Measurements from ENCODE around the gene CHI3L1.

Gene CHI3L1

GRCh38 chr1:203206129-203206687 lies 19.7 kb upstream of the CHI3L1 start:
- DNase-seq (ENCODE audit: low read depth): no peak

DNA sequence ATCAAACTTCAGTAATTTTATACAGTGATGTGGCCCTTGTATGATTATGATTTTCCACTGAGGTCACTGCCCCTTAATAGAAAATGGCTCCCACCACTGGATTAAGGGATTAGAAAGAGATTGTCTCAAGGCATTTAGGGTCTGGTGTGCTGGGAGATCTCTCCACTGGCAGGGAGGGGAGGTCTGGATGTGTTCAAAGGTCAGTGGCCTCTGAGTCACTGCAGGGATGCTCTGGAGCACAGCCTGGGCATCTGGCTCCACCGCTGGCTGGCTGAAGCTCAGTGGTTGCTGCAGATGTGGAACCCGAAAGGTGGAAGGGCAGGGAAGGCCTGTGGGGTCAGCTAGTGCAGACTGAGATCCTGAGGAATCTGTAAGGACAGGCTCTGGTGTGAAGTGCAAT lies 18.3 kb upstream of the CHI3L1 start:
- no peak for DNase-seq (ENCODE audit: low read depth)

DNA sequence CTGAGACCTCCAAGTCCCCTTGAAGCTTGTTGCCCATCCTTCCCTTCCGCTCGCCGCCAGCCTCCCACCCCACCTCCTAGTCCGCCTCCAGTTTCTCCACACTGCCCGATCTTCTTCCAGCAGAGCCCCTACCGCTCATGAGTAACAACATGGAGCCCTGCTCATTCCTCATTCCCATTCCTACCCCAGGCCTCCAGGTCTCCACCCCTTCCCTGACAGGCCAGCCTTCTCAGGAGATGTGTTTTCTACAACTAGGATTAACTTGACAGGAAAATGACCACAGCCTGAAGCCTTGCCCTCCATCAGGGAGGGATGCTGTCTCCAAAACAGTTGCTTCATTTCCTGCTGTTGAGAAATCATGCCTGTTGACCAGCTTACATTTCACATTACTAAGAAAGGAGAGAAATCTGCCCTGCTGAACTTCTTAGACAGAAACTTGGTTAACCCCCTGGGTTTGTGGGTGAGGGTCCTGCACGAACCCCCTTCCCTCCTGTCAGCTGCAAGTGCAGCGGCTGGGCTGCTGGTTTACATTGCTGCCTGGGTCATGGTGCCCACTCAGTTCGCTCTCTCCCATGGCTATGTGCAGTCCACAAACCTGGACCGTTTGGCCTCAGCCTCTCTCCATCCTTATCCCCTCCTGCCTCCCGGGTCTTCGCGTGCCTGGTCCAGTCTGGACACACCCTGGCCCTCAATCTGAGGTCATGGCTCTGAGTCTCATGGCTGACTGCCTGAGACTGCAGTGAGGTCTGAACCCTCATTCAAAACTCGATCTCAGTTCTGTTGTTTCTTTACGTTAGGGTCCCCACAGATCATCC lies 16.1 kb upstream of the CHI3L1 start:
- DNase-seq (ENCODE audit: low read depth): no peak

DNA sequence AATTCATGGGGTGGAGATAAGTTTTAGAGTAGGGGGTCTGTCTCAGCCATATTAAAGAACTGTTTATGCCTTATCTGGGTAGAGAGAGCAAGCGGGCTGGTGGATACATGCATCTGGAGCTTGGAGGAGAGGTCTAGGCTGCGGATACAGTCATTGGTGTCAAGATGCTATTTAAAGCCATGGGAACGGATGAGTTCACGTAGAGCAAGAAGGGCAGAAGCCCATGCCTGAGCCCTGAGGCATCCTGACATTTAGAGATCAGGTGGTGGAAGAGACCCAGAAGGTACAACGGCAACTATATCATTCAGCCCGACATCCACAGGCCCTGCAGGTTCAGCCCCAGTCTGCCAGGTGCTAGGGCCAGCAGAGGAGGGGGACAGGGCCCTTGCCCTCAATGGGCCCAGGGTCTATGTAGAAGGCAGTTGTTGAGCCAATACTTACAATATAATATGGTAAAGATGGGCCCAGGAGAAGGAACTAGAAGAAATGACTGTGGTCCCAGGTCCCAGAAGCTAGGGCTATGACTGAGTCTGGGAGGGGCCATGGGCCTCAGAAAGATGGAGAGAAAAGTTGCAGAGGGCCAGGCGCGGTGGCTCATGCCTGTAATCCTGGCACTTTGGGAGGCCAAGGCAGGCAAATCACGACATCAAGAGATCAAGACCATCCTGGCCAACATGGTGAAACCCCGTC lies 15.2 kb upstream of the CHI3L1 start:
- DNase-seq (ENCODE audit: low read depth): no peak

DNA sequence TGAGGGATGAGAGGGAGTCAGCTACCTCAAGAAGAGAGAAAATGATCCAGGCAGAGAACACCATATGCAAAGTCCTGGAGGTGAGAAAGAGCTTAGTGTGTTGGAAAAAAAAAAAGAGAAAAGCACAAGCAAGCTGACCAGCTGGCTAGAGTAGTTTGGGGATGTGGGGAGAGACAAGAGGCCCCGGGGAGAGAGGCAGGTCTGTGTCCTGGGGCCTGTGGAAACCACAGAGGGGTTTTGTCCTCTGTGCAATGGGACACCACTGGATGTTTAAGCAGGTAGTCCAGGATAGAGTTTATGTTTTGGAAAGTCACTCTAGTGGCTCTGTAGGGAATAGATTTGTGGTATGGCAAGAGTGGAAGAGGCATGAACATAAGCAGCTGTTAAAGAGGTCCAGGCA lies 14.4 kb upstream of the CHI3L1 start:
- DNase-seq (ENCODE audit: low read depth): no peak

DNA sequence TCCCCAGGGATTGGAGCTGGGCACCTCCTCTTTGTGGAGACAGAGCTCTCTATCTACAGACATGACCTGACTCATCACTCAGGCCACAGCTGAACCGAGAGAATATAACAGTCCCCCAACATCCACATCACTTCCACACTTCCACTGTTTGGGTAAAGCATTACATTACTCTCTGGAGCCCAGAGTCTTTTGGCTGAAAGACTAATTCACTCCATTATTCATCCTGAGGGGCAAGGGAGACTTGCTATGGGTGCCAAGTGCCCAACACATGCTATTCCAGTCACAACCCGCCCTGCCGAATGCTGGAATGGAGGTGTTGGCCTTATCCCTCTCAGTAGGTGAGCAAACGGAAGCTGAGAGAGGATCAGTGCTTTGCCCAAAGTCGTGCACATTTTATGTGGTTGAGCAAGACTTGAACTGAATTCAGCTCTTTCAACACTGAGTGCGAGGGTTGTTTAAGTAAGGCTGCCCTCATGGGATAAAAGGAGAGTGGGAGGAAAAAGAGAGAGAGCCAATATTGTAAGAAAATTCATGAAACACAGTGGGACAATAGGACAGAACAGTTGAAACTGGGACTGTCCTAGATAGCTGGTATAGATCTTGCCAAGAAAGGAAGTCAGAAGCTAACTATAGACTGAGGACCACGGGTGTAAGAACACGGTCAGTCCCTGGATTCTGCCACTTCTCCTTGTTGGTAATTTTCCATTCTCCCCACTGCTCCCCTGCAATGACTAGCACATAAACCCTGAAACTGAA lies 13.5 kb upstream of the CHI3L1 start:
- DNase-seq (ENCODE audit: low read depth): no peak

DNA sequence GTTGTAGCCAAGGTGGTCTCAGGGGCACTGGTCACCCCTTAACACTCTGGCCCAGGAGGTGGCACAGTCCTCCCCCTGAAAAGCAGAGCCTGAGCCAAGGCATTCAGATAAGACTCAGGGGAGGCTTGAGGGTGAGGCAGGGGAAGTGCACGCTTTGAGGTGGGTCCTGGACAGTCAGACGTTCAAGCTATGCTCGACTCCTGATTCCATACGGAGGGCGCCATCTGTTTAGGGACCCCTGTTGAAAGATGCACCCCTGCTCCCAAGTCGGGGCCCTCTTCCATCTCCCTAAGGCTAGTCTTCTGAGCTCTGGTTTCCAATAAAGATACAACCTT lies 12.9 kb upstream of the CHI3L1 start:
- no peak for DNase-seq (ENCODE audit: low read depth)

DNA sequence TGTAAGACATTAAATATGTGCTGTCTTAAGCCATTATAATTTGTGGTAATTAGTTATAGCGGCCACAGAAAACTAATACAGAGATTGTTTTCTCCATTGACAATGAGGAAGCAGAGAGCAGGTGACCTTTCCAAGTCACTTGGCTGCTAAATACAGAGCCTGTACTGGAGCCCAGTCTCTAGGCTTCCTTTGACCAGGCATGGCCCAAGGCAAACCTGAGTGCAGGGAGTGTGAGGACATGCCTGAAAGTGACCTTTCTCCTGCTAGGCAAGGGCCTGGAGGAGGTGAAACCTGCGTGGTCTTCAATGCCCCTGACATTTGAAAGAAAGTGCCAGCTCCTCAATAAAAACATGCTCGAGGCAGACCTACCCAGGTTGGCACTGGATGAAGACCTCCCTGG lies 12.5 kb upstream of the CHI3L1 start:
- no peak for DNase-seq (ENCODE audit: low read depth)

DNA sequence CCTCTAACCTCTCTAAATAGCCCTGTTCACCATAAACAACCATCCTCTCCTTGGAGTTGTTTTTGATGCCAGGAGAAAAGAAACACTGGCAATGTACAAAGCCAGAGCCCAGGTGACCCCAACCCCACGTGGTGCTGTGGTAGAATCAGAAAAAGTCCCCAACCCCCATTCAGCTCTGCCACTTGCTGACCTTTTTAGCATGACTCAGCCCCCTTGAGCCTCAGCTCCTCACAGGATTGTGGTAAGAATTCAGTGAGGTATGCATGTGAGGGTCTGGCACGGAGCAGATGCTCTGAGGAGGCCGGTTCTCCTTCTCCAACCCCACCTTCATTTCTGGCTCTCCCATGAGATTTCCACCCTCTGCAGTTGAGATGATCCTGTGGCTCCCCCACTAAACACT lies 11.1 kb upstream of the CHI3L1 start:
- DNase-seq (ENCODE audit: low read depth): no peak

GRCh38 chr1:203196371-203196770 lies 9.9 kb upstream of the CHI3L1 start:
- no peak for DNase-seq (ENCODE audit: low read depth)

DNA sequence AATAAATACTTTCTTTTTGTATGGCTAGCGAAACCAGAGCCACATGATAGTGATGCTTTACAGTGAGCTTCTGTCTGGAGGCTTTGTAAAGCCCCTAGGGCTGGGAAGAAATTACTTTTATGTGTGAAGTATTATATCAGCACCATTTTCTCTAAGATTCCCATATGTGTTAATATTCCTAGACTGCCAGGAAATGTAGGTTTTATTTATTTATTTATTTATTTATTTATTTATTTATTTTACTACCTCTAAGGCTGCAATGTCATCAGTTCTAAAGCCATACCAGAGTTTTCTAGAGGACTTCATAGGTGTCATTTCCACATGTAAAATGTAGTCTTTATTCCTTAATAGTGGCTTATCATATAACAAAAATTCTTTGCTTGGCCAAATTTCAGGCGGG lies 4.4 kb upstream of the CHI3L1 start:
- no peak for DNase-seq (ENCODE audit: low read depth)

DNA sequence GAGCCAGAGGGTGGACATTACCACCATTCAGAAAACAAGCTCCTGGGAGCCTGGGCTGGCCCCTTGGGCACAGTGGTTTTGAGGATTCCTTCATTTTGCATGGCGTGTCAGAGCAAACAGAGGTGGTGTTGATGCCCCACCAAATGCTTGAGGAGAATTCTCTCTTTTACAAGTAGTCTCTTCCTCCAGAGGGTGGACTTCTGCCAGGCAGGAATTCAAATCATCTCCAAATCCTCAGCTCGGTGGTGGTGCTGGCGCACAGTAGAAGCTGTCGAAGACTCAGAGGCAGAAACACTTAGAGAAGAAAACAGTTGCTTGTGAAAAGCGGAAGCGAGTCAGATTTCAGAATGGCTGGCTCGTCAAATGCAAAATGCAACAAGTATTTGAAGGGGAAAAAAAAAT lies 3.4 kb upstream of the CHI3L1 start:
- DNase-seq (ENCODE audit: low read depth): no peak

GRCh38 chr1:203188686-203189232 lies 2.3 kb upstream of the CHI3L1 start:
- no peak for DNase-seq (ENCODE audit: low read depth)

GRCh38 chr1:203187689-203188264 lies 1.3 kb upstream of the CHI3L1 start:
- DNase-seq (ENCODE audit: low read depth): no peak

GRCh38 chr1:203187304-203187685 lies 791 bp upstream of the CHI3L1 start:
- DNase-seq (ENCODE audit: low read depth): no peak

DNA sequence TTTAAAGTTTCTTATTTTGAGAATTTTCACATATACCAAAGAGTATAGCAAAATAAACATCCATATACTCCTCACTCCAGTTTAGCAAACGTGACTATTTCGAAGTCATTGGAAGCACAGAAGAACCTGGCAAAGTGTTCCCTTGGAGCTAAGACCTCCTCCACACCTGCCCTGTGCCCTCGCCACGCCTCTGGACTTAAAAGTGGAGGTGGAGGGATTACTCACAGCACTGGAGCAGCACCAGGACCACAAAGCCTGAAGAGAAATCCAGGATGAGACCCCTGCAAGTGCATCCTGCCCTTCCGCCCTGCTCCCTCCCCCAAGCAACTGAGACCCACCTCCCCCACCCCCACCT lies 436 bp downstream of the CHI3L1 start:
- no peak for DNase-seq (ENCODE audit: low read depth)

GRCh38 chr1:203185585-203185984 lies 919 bp downstream of the CHI3L1 start:
- DNase-seq (ENCODE audit: low read depth): no peak

- no peak for DNase-seq (ENCODE audit: low read depth)
These were observed 1.4 kb downstream of the CHI3L1 start for GRCh38 chr1:203185061-203185461.

DNA sequence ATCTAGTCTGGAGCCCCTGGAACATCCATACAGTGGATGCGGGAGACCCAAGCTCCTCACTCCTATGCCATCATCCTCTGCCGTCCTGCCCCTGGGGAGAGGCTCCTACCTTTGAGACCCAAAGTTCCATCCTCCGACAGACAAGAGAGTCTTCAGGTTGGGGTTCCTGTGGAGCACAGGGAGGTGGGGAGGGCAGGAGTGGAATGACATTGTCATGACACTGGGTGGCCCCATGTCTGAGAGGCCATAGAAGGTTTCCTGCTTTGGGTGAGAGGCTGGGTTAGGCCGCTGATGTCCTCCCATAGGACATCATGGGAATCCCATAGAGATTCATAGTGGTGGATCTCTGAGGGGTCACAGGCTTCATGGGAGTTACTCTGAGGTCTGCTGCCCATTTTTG lies 2.0 kb downstream of the CHI3L1 start:
- DNase-seq (ENCODE audit: low read depth): no peak

GRCh38 chr1:203183828-203184227 lies 2.7 kb downstream of the CHI3L1 start:
- no peak for DNase-seq (ENCODE audit: low read depth)

- no peak for DNase-seq (ENCODE audit: low read depth)
These were observed 4.0 kb downstream of the CHI3L1 start for GRCh38 chr1:203182387-203182953.
